Choroid plexus epithelial cell (primary cell): ENCODE results near the gene CASTOR2.

Experiments used
- DNase-seq: peaks from one replicate; pipeline ENCODE4 v3.0.0-alpha.2; 2010; ENCODE audit warnings: low read depth
- H3K4me3 ChIP-seq: 2 replicates; pipeline ENCODE4 v1.5.1; 2011; ENCODE audit warnings: low read depth, mild to moderate bottlenecking, control low read depth, low read length, moderate library complexity
- TF ChIP-seq, protein P1 (sequence below): conservative IDR thresholded peaks from 2 replicates; pipeline ENCODE4 v1.5.1; 2011; ENCODE audit warnings: low read depth, mild to moderate bottlenecking, control low read depth, inconsistent platforms, low read length, moderate library complexity

Gene CASTOR2

GRCh38 chr7:75024922-75025321 is 60.4 kb downstream of the CASTOR2 start:
- H3K4me3 ChIP-seq = no peak overlapping the region
- TF ChIP-seq, protein P1, sequence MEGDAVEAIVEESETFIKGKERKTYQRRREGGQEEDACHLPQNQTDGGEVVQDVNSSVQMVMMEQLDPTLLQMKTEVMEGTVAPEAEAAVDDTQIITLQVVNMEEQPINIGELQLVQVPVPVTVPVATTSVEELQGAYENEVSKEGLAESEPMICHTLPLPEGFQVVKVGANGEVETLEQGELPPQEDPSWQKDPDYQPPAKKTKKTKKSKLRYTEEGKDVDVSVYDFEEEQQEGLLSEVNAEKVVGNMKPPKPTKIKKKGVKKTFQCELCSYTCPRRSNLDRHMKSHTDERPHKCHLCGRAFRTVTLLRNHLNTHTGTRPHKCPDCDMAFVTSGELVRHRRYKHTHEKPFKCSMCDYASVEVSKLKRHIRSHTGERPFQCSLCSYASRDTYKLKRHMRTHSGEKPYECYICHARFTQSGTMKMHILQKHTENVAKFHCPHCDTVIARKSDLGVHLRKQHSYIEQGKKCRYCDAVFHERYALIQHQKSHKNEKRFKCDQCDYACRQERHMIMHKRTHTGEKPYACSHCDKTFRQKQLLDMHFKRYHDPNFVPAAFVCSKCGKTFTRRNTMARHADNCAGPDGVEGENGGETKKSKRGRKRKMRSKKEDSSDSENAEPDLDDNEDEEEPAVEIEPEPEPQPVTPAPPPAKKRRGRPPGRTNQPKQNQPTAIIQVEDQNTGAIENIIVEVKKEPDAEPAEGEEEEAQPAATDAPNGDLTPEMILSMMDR = no peak
- DNase-seq = no peak

DNA sequence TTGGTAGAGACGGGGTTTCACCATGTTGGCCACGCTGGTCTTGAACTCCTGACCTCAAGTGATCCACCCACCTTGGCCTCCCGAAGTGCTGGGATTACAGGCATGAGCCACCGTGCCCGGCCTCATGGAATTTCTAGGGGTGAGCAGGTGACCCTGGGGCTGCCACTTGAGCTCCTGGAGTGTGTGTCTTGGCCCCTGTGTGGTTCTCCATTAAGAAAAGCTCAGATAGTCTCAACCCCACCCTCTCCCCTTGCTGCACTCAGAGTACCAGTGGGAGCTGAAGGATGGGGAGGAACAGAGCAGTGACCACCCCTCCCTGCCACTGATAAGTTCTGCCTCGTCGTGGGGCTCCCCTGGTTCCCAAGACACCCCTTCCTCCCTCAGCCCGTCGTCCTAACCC is 63.8 kb downstream of the CASTOR2 start:
- TF ChIP-seq, protein P1 = no peak
- no peak for DNase-seq
- H3K4me3 ChIP-seq = no peak overlapping the region

GRCh38 chr7:75033064-75033463 is 68.6 kb downstream of the CASTOR2 start:
- no peak overlapping the region for H3K4me3 ChIP-seq
- DNase-seq = no peak
- TF ChIP-seq, protein P1 = peak; percentile 52

- DNase-seq = no peak
- TF ChIP-seq, protein P1 = no peak
- H3K4me3 ChIP-seq = no peak overlapping the region
Observed at GRCh38 chr7:75033826-75034225, 69.3 kb downstream of the CASTOR2 start.

DNA sequence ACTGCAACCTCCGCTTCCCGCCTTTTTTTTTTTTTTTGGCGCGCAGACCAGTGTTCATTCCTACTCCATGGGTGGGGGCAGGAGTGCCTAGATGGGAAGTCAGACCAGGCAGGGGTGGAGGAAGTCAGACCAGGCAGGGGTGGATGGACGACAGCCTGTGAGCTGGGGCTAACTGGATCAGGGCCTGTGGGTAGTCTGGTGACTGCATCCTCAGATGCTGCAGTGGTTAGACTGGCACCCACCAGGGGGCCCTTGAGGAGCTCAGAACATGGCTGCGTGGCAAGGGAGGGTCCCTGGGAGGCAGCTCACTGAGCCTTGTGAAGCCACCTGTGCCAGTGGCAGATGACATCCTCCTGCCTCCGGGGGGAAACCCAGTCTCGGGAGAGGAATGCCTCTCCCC is 74.0 kb downstream of the CASTOR2 start:
- no peak overlapping the region for H3K4me3 ChIP-seq
- no peak for DNase-seq
- TF ChIP-seq, protein P1 = no peak

GRCh38 chr7:75039166-75039565 is 74.7 kb downstream of the CASTOR2 start:
- DNase-seq = no peak
- TF ChIP-seq, protein P1 = no peak
- H3K4me3 ChIP-seq = no peak overlapping the region

DNA sequence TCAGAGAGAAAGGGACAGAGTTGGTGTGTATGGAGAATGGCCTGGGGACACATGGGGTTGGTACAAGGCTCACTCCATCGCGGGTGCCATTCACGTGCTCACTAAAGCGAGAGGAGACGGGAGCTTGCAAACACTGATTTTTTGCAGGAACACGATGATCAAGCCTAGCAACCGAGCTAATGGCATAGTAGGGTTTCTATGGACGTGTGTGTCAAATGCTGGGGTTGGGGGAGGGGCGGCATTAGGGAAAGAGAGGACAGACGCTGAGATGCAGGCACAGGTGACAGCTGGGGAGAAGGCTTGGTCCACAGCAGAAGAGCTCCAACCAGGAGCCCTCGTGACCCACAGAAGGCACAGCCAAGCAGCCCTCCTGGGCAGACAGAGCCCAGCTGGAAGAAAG is 75.2 kb downstream of the CASTOR2 start:
- DNase-seq = no peak
- H3K4me3 ChIP-seq = no peak overlapping the region
- TF ChIP-seq, protein P1 = no peak
